Globus pallidus (tissue), 1 donor: ENCODE measurements around the gene USP43.
"Not testable (repeated sequence)": the region's sequence is repeated elsewhere in the genome, so short reads cannot be mapped to it uniquely, and the experiment has no call there.

Experiments
- DNase-seq: peaks from one replicate; pipeline ENCODE4 v3.0.0-alpha.2; 2015; ENCODE audit warnings: low spot score

The USP43 gene, protein sequence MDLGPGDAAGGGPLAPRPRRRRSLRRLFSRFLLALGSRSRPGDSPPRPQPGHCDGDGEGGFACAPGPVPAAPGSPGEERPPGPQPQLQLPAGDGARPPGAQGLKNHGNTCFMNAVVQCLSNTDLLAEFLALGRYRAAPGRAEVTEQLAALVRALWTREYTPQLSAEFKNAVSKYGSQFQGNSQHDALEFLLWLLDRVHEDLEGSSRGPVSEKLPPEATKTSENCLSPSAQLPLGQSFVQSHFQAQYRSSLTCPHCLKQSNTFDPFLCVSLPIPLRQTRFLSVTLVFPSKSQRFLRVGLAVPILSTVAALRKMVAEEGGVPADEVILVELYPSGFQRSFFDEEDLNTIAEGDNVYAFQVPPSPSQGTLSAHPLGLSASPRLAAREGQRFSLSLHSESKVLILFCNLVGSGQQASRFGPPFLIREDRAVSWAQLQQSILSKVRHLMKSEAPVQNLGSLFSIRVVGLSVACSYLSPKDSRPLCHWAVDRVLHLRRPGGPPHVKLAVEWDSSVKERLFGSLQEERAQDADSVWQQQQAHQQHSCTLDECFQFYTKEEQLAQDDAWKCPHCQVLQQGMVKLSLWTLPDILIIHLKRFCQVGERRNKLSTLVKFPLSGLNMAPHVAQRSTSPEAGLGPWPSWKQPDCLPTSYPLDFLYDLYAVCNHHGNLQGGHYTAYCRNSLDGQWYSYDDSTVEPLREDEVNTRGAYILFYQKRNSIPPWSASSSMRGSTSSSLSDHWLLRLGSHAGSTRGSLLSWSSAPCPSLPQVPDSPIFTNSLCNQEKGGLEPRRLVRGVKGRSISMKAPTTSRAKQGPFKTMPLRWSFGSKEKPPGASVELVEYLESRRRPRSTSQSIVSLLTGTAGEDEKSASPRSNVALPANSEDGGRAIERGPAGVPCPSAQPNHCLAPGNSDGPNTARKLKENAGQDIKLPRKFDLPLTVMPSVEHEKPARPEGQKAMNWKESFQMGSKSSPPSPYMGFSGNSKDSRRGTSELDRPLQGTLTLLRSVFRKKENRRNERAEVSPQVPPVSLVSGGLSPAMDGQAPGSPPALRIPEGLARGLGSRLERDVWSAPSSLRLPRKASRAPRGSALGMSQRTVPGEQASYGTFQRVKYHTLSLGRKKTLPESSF

DNA sequence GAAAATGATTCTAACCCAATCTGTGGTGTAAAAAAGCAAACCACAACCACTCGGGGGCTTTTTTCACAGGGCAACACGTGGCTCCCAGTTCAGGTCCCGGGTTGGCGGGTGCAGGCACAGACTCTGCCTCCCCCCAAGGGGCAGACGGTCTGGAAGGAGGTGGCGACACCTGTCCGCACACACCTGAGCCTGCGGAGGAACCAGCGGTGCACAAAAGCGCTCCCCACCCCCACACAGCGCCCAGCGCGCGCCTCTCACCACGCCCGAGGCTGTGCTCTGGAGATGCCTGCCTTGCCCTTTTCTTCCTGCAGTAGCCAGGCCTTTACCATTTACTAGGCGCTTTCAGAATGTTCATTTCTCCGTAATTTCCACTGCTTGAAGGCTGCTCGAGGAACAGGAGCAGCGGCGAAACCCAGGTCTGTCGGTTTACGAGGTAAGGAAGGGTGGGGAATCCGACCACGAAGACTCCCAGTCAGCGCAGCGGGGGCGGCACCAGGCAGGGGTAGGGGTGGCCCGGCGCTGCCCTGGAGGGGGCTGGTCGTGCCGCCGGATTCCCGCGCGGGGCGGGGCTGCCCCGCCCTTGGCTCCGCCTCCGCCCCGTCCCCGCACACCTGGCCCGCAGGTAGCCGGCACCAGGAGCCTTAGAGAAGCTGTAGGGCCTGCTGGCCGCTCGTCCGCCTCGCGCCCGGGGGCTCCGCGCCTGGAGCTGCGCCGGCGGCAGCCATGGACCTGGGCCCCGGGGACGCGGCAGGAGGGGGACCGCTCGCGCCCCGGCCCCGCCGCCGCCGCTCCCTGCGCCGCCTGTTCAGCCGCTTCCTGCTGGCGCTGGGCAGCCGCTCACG lies at the start of gene USP43:
USP43 (plus strand) TSS at position 608 of the 842 bp plus-strand sequence; CDS start at position 724, 116 bp downstream.
- no peak for DNase-seq

DNA sequence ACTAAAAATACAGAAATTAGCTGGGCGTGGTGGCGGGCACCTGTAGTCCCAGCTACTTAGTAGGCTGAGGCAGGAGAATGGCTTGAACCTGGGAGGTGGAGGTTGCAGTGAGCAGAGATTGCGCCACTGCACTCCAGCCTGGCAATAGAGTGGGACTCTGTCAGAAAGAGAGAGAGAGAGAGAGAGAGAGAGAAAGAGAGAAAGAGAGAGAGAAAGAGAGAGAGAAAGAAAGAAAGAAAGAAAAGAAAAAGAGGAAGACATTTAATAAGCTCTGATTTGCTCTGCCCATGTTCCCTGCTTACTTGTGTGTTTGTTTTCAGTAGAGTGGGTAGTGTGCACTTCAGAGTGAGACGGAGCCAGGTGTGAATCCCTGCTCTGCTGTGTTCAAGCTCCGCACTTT lies 47.7 kb upstream of the USP43 start:
- not testable (repeated sequence) for DNase-seq

DNA sequence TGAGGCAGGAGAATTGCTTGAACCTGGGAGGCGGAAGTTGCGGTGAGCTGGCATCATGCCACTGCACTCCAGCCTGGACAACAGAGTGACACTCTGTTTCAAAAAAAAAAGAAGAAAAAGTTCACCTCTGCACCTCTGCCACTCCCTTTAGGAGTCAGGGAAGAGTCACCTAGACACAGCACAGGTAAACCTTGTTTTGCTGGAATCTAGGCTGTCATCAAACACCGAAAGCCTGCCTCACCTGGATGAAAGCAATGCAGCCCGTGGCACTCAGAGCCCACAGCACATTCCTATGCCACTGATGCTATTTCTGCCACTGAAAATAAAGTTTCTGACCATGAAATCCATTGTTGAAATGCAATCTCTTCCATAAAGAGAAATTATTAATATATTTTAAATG lies 46.7 kb upstream of the USP43 start:
- DNase-seq, result no peak

- not testable (repeated sequence) for DNase-seq
These were observed 40.7 kb upstream of the USP43 start for GRCh38 chr17:9604583-9604982.

GRCh38 chr17:9606453-9606852 lies 38.9 kb upstream of the USP43 start:
- DNase-seq, result no peak

DNA sequence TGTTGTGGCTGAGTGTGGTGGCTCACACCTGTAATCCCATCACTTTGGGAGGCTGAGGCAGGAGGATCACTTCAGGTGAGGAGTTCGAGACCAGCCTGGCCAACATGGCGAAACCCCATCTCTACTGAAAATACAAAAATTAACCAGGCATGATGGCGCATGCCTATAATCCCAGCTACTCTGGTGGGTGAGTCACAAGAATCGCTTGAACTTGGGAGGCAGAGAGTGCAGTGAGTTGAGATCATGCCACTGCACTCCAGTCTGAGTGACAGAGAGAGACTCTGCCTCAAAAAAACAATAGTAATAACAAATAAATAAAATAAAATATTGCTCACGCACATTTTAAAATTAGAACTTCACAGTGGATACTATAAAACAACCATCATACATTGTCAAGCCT lies 38.3 kb upstream of the USP43 start:
- not testable (repeated sequence) for DNase-seq

GRCh38 chr17:9611557-9611956 lies 33.8 kb upstream of the USP43 start:
- no peak for DNase-seq

GRCh38 chr17:9612006-9612405 lies 33.3 kb upstream of the USP43 start:
- DNase-seq, result no peak

GRCh38 chr17:9615486-9615885 lies 29.8 kb upstream of the USP43 start:
- no peak for DNase-seq

DNA sequence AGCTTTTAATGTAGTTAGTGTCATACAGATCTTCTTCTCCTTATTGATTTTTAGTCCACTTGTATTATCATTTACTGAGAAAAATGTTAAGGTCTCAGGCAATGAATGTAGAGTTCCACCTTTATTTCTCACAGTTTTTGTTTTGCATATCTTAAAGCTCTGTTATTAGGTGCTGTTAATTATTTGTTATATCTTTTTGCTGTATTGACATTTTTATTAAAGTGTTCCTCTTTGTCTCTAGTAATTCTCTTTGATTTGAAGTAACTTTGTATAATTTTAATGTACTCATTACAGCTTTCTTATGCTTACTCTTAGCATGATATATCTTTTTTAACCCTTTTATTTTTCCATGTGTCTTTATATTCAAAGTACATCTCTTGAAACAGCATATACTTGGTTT lies 22.4 kb upstream of the USP43 start:
- DNase-seq, result no peak

DNA sequence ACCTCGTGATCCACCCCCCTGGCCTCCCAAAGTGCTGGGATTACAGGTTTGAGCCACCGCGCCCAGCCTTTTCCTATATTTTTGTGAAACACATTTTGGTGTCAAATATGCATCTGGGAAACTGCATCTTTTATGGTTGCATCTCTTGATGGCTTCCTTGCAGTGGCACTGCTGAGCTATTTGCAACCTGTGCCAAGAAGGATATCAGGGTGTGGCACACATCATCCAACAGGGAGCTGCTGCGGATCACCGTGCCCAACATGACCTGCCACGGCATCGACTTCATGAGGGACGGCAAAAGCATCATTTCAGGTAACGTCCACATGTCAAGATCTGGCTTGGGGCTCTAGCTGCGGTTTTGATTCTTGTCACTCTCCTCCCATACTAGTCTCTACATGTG lies 16.8 kb upstream of the USP43 start:
- DNase-seq, result no peak

GRCh38 chr17:9632741-9633140 lies 12.6 kb upstream of the USP43 start:
- DNase-seq, result no peak

DNA sequence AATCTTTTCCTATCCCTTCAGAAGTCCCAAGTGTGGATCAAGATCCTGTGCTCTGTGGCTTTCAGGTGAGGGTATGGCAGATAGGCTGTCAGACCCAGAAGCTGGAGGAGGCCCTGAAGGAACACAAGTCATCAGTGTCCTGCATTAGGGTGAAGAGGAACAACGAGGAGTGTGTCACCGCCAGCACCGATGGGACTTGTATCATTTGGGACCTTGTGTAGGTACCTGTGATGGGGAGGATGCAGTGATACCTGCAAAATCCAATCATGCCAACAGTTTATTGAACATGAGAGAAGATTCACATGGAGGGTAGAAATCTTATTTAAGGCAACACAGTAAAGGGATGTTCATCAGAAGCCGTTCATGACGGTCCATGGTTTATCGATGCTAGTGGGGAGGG lies 10.0 kb upstream of the USP43 start:
- DNase-seq, result no peak

- no peak for DNase-seq
These were observed 8.8 kb upstream of the USP43 start for GRCh38 chr17:9636501-9636900.

GRCh38 chr17:9640388-9640787 lies 4.9 kb upstream of the USP43 start:
- not testable (repeated sequence) for DNase-seq

DNA sequence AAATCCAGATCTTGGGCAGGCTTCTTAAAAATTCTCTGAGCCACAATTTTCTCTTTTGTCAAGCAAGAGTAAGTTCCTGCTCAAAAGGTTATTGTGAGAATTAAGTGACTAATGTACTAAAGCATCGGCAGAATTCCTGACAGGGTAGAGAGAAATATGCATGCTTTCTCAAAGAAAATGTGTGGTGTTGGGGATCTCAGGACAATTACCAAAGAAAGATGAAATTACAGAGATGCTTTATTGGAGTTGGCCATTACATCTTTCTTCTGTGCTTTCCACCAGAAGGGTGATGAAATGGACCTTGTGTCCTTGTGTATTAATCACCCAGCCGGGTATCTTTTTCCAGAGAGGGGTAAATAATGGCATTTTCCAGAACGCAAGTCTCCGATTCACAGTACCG lies 1.7 kb upstream of the USP43 start:
- no peak for DNase-seq

DNA sequence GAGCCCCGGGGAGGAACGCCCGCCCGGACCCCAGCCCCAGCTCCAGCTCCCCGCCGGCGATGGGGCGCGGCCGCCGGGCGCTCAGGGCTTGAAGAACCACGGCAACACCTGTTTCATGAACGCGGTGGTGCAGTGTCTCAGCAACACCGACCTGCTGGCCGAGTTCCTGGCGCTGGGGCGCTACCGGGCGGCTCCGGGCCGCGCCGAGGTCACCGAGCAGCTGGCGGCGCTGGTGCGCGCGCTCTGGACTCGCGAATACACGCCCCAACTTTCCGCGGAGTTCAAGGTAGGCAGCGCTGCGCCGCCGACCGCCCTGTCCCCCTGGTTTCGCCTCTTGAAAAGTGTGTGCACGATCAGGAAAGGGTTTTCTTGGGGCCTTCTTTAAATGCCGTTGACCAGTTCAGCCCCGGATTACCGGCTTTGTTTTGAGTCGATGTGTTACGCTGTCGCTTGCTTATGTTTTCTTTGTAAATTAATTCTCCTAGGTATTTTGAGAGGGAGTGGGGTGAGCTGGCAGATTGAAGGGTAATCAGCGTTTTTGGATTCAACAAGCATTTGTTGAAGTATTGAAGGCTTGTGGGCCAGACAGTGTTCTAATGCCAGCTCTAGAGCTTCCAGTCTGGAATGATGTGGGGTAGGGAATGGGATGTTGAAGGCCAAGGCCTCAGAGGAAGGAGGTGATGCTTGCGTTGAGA lies 681 bp downstream of the USP43 start:
- no peak for DNase-seq

GRCh38 chr17:9646546-9646885 lies 1.2 kb downstream of the USP43 start:
- no peak for DNase-seq

- no peak for DNase-seq
These were observed 1.7 kb downstream of the USP43 start for GRCh38 chr17:9647014-9647413.

DNA sequence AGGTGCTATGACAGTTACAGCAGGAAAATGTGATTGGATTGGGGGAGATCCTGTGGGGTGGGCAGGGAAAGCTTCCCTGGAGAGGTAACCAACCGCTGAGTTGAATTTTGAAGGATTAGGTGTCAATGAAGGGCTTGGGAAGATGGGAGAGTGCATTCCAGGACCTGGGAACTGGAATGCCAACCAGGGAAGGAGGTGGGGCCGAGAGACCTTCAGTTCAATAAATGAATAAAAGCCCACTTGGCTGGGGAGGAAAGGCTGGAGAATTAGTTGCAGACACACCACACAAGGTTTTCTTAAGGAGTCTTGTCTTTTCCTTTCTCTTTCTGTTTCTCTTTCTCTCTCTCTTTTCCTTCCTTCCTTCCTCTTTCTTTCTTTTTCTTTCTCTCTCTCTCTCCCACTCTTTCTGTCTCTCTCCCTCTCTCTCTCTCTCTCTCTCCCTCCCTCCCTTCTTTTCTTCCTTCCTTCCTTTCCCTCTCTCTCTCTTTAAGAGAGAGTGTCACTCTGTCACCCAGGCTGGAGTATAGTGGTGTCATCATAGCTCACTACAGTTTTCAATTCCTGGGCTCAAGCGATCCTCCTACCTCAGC lies 3.3 kb downstream of the USP43 start:
- no peak for DNase-seq
